ENCODE measurements around the gene GPC6.

Gene GPC6

DNA sequence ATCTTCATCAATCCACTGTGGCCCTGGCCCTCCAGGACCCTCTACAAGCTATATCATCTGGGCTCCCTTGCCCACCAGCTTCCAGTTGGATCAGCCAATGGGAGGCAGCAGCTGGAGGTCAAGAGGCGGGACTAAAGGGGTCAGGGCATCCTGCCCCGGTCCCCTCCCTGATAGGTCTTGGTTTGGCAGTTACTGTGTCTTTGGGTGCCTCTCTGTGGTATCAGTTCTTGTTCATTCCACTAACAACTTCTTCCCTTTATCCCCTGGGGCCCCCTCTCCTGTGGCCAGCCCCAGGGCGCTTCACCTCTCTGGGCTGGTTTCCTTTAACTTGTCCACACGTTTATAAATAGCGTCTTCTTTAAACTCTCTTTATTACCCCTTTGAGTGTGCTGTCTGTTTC lies 1169.3 kb downstream of the GPC6 start:
- Histone ChIP-seq H3K27ac (ENCODE audit: poor library complexity, severe bottlenecking) (no peak overlapping the region), H3K4me1 (ENCODE audit: insufficient read depth, poor library complexity, severe bottlenecking) (no peaks in the 10 kb centered on the region), H3K27me3 (ENCODE audit: insufficient read depth, poor library complexity, severe bottlenecking) (no peaks in the 10 kb centered on the region), H3K36me3 (ENCODE audit: low read depth) (no peaks in the 10 kb centered on the region), H3K4me3 (ENCODE audit: severe bottlenecking) (no peak overlapping the region), H3K9me3 (ENCODE audit: severe bottlenecking) (no peaks in the 10 kb centered on the region)
- ATAC-seq (ENCODE audit: low read depth), result no peak
- TF ChIP-seq, protein P1, sequence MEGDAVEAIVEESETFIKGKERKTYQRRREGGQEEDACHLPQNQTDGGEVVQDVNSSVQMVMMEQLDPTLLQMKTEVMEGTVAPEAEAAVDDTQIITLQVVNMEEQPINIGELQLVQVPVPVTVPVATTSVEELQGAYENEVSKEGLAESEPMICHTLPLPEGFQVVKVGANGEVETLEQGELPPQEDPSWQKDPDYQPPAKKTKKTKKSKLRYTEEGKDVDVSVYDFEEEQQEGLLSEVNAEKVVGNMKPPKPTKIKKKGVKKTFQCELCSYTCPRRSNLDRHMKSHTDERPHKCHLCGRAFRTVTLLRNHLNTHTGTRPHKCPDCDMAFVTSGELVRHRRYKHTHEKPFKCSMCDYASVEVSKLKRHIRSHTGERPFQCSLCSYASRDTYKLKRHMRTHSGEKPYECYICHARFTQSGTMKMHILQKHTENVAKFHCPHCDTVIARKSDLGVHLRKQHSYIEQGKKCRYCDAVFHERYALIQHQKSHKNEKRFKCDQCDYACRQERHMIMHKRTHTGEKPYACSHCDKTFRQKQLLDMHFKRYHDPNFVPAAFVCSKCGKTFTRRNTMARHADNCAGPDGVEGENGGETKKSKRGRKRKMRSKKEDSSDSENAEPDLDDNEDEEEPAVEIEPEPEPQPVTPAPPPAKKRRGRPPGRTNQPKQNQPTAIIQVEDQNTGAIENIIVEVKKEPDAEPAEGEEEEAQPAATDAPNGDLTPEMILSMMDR (IDR thresholded peaks at IDR 0.05; ENCODE audit: poor library complexity, severe bottlenecking), result no peak
- DNase-seq (ENCODE audit: low spot score), result no peak

DNA sequence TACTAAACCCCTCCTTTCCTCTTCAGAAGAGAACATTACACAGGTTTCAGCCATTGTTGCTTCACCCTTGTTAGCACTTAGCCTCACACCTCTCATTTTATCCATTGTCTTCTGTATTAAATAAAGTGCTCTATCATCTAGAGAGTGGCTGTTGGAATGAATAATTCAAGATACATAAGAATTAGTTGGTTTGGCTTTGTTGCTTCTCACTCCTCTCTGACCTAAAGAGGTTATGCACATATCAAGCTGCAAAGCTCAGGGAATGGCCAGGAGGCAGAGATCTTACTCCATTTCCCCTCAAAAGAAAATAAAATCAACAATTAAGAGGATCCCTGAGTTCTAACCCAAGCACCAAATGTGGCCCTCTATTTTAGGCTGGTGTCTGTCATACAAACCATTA lies 1173.2 kb downstream of the GPC6 start:
- TF ChIP-seq, protein P1 (IDR thresholded peaks at IDR 0.05; ENCODE audit: poor library complexity, severe bottlenecking), result no peak
- Histone ChIP-seq H3K4me3 (ENCODE audit: severe bottlenecking) (no peak overlapping the region), H3K9me3 (ENCODE audit: severe bottlenecking) (no peaks in the 10 kb centered on the region), H3K4me1 (ENCODE audit: insufficient read depth, poor library complexity, severe bottlenecking) (no peaks in the 10 kb centered on the region), H3K27me3 (ENCODE audit: insufficient read depth, poor library complexity, severe bottlenecking) (no peaks in the 10 kb centered on the region), H3K36me3 (ENCODE audit: low read depth) (no peaks in the 10 kb centered on the region), H3K27ac (ENCODE audit: poor library complexity, severe bottlenecking) (no peak overlapping the region)
- DNase-seq (ENCODE audit: low spot score), result no peak
- ATAC-seq (ENCODE audit: low read depth), result no peak

DNA sequence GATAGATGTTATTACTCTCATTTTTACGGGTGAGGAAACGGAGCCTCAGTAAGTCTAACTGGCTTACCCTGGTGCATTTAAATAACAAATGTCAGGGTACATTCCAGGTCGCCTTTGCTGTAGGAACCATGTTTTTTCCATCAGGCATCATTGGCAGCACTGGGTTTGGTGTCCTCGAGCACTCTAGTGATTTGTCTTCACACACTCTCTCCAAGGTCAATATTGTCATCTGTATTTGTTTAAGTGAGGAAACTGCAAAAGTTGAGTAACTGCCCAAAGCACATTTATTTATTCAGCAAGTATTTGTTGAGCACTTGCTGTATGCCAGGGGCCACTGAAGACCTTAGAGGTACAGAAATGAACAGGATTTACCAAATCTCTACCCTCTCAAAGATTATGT lies 1174.3 kb downstream of the GPC6 start:
- H3K4me3 ChIP-seq (ENCODE audit: severe bottlenecking), result no peak overlapping the region
- H3K36me3 ChIP-seq (ENCODE audit: low read depth), result no peaks in the 10 kb centered on the region

DNA sequence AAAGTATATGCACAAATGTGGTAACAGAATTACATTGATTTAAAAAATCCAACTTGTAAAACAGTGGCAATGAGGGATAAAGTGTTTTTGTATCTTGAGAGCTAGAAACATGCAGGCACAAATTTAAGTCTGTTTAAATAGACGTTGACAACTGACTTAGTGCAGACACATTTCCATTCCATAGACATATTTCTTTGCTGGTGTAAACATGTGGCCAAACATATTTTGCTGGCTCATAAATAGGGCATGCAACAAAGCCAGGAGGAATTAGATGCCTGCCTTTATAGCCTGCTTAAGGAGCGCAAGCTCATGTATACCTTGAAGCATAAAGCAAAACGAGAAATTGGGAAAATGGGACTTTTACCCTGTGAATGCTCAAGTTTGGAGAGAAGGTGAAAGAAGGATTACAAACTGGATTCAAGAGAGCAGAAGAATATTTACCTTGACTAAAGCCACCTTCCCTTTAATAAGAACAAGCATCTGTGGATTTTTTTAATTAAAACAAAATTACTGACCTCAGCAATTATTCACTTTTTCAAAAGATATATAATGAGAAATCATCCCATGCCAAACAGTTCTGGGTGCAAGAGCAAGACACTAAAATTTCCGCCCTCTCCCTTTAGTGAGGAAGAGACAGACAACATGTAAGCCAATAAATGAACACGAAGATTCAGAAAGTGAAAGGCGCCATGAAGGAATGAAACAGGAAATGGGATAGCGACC lies 1181.9 kb downstream of the GPC6 start:
- DNase-seq (ENCODE audit: low spot score), result no peak
- TF ChIP-seq, protein P1 (IDR thresholded peaks at IDR 0.05; ENCODE audit: poor library complexity, severe bottlenecking), result no peak
- H3K27ac ChIP-seq (ENCODE audit: poor library complexity, severe bottlenecking), result no peak overlapping the region
- no peak for ATAC-seq (ENCODE audit: low read depth)
- peaks cover 3% of the 10 kb centered on the region for H3K27me3 ChIP-seq (ENCODE audit: insufficient read depth, poor library complexity, severe bottlenecking)
- H3K4me1 ChIP-seq (ENCODE audit: insufficient read depth, poor library complexity, severe bottlenecking), result no peaks in the 10 kb centered on the region
- H3K9me3 ChIP-seq (ENCODE audit: severe bottlenecking), result no peaks in the 10 kb centered on the region
- no peak overlapping the region for H3K4me3 ChIP-seq (ENCODE audit: severe bottlenecking)
- no peaks in the 10 kb centered on the region for H3K36me3 ChIP-seq (ENCODE audit: low read depth)

More for the DNA sequence above, 1174.3 kb downstream of the GPC6 start:
- TF ChIP-seq, protein P1 (IDR thresholded peaks at IDR 0.05; ENCODE audit: poor library complexity, severe bottlenecking), result no peak
- Histone ChIP-seq H3K27me3 (ENCODE audit: insufficient read depth, poor library complexity, severe bottlenecking) (no peaks in the 10 kb centered on the region), H3K4me1 (ENCODE audit: insufficient read depth, poor library complexity, severe bottlenecking) (no peaks in the 10 kb centered on the region), H3K27ac (ENCODE audit: poor library complexity, severe bottlenecking) (no peak overlapping the region), H3K9me3 (ENCODE audit: severe bottlenecking) (no peaks in the 10 kb centered on the region)
- ATAC-seq (ENCODE audit: low read depth), result no peak
- no peak for DNase-seq (ENCODE audit: low spot score)

DNA sequence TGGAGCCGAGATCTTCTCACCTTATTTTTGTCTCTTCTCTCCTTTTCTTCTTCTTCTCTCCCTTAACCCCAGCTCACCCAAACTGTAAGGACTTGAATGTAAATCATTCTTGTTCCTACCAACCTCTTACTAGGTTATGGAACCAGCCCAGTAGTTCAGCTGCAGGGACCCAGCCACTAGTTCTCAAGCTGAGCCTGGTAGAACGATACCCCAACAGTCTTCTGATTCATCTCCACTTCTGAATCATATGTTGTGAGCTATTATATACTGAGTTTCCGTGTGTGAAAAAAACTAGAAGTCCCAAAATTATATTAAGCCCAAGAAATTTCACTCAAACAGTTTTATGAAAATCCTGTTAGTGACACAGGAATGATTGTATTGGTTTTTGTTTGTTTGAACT lies 1185.1 kb downstream of the GPC6 start:
- Histone ChIP-seq H3K27me3 (ENCODE audit: insufficient read depth, poor library complexity, severe bottlenecking) (peaks cover 13% of the 10 kb centered on the region), H3K4me3 (ENCODE audit: severe bottlenecking) (no peak overlapping the region), H3K9me3 (ENCODE audit: severe bottlenecking) (no peaks in the 10 kb centered on the region), H3K27ac (ENCODE audit: poor library complexity, severe bottlenecking) (no peak overlapping the region), H3K4me1 (ENCODE audit: insufficient read depth, poor library complexity, severe bottlenecking) (no peaks in the 10 kb centered on the region), H3K36me3 (ENCODE audit: low read depth) (no peaks in the 10 kb centered on the region)
- DNase-seq (ENCODE audit: low spot score) (no peak), ATAC-seq (ENCODE audit: low read depth) (no peak)
- TF ChIP-seq, protein P1 (IDR thresholded peaks at IDR 0.05; ENCODE audit: poor library complexity, severe bottlenecking), result no peak
